Epidermal melanocyte (primary cell): ENCODE data around the gene C6orf132.
"Not testable (repeated sequence)": the region's sequence is repeated elsewhere in the genome, so short reads cannot be mapped to it uniquely, and the experiment has no call there.

Source experiments
- DNase-seq: peaks from one replicate; pipeline ENCODE4 v3.0.0; 2011; ENCODE audit warnings: low spot score; ENCODE audit not compliant: insufficient read length

The C6orf132 gene

GRCh38 chr6:42159431-42160024, 17.1 kb upstream of the C6orf132 start:
- no peak for DNase-seq

GRCh38 chr6:42158631-42159030, 16.2 kb upstream of the C6orf132 start:
- no peak for DNase-seq

GRCh38 chr6:42158011-42158410, 15.6 kb upstream of the C6orf132 start:
- DNase-seq, result no peak

- DNase-seq, result no peak
Measured at GRCh38 chr6:42156638-42157037, 14.2 kb upstream of the C6orf132 start.

- DNase-seq, result no peak
Measured at GRCh38 chr6:42155293-42155692, 12.9 kb upstream of the C6orf132 start.

GRCh38 chr6:42154461-42155209, 12.2 kb upstream of the C6orf132 start:
- DNase-seq, result no peak

GRCh38 chr6:42153921-42154320, 11.5 kb upstream of the C6orf132 start:
- DNase-seq, result no peak

GRCh38 chr6:42152528-42153213, 10.3 kb upstream of the C6orf132 start:
- not testable (repeated sequence) for DNase-seq

- DNase-seq, result no peak
Measured at GRCh38 chr6:42152024-42152423, 9.6 kb upstream of the C6orf132 start.

- no peak for DNase-seq
Measured at GRCh38 chr6:42150254-42150653, 7.8 kb upstream of the C6orf132 start.

- no peak for DNase-seq
Measured at GRCh38 chr6:42148058-42148457, 5.6 kb upstream of the C6orf132 start.

GRCh38 chr6:42147138-42147562, 4.7 kb upstream of the C6orf132 start:
- DNase-seq, result no peak

GRCh38 chr6:42141603-42142117, 760 bp downstream of the C6orf132 start:
- no peak for DNase-seq

GRCh38 chr6:42140756-42141602, 1.4 kb downstream of the C6orf132 start:
- no peak for DNase-seq

- no peak for DNase-seq
Measured at GRCh38 chr6:42140032-42140431, 2.4 kb downstream of the C6orf132 start.

- no peak for DNase-seq
Measured at GRCh38 chr6:42138630-42139619, 3.5 kb downstream of the C6orf132 start.

GRCh38 chr6:42138190-42138589, 4.2 kb downstream of the C6orf132 start:
- no peak for DNase-seq

- DNase-seq, result no peak
Measured at GRCh38 chr6:42137194-42137753, 5.1 kb downstream of the C6orf132 start.

- no peak for DNase-seq
Measured at GRCh38 chr6:42136508-42137193, 5.8 kb downstream of the C6orf132 start.
